ENCODE measurements around the gene LRRFIP1. TPM values are rescaled to one million over a fixed set of nuclear protein-coding genes. Genes with fewer than 3 reads are reported as not detected.

Gene LRRFIP1
- total RNA-seq, 1 donor from 2014 or later: 134 TPM

DNA sequence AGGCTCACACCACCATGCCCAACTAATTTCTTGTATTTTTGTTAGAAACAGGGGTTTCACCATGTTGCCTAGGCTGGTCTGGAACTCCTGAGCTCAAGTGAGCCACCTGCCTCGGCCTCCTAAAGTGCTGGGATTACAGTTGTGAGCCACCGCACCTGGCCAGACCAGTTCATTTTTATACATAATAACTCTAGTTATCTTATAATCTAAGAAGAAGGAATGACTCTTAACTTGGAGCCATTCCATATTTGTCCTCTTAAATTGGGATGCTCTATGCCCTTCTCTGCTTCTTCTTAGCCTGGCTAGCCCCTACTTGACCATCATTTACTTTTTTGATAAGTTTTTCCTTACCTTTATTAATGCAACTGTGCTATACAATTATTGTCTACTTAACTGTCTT, 174.1 kb downstream of the LRRFIP1 start:
- DNase-seq: no peak
- ATAC-seq (ENCODE audit: low read depth): no peak
- H3K4me1 Mint-ChIP-seq: peaks cover 17% of the 10 kb centered on the region
- H3K36me3 Mint-ChIP-seq (ENCODE audit: low read depth): peaks cover 2% of the 10 kb centered on the region
- no peak overlapping the region for H3K27ac Mint-ChIP-seq
- intact Hi-C loops (cut with micrococcal nuclease): no loop called here
- no peak overlapping the region for H3K4me3 Mint-ChIP-seq
- ChIA-PET CTCF (no interaction called here), POLR2A (no interaction called here)
- no peaks in the 10 kb centered on the region for H3K27me3 Mint-ChIP-seq
- TF ChIP-seq, protein P1, sequence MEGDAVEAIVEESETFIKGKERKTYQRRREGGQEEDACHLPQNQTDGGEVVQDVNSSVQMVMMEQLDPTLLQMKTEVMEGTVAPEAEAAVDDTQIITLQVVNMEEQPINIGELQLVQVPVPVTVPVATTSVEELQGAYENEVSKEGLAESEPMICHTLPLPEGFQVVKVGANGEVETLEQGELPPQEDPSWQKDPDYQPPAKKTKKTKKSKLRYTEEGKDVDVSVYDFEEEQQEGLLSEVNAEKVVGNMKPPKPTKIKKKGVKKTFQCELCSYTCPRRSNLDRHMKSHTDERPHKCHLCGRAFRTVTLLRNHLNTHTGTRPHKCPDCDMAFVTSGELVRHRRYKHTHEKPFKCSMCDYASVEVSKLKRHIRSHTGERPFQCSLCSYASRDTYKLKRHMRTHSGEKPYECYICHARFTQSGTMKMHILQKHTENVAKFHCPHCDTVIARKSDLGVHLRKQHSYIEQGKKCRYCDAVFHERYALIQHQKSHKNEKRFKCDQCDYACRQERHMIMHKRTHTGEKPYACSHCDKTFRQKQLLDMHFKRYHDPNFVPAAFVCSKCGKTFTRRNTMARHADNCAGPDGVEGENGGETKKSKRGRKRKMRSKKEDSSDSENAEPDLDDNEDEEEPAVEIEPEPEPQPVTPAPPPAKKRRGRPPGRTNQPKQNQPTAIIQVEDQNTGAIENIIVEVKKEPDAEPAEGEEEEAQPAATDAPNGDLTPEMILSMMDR (IDR thresholded peaks at IDR 0.05): no peak
- H3K9me3 Mint-ChIP-seq: peaks cover 5% of the 10 kb centered on the region

DNA sequence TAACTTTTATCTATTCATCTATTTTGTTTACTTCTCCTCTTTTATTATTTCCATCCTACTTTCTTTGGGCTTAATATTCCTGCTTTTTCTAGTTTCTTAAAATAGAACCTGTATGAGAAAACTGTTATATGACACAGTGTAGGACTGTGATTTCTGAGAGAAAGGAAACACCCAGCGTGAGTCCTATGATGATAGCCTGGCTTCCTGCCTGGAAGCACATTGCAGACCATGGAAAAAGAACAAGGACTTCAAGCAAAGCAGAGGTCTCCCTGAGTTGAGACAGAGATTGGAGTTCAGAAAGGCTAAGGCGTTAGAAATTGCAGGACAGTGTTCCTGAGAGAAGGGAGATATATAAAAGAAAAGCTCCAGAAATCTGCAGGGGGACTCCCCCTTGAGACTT, 178.9 kb downstream of the LRRFIP1 start:
- H3K36me3 Mint-ChIP-seq (ENCODE audit: low read depth): no peaks in the 10 kb centered on the region

DNA sequence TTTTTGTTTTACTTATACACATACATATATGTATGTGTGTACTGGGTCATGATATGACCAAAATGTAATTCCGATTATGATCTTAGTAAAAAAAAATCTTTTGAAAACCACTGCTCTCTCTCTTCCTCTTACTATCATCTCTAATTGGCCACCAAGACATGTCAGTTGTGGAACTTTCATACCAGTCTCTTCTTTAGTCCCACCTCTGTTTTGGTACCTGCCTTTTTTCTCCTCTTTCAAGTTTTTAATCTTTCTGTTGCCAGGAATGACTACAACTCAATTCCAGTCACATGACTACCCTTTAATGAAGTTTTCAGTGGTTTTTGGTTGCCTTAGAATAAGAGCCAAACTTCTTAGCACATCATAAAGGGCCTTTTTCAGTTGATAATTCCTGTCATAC, 188.2 kb downstream of the LRRFIP1 start:
- CTCF ChIA-PET: no interaction called here
- no peak overlapping the region for H3K4me3 Mint-ChIP-seq
- no peaks in the 10 kb centered on the region for H3K9me3 Mint-ChIP-seq
- ATAC-seq (ENCODE audit: low read depth) (no peak), DNase-seq (no peak)
- TF ChIP-seq, protein P1 (IDR thresholded peaks at IDR 0.05): no peak
- no peaks in the 10 kb centered on the region for H3K36me3 Mint-ChIP-seq (ENCODE audit: low read depth)
- POLR2A ChIA-PET: no interaction called here
- no peaks in the 10 kb centered on the region for H3K27me3 Mint-ChIP-seq
- no peaks in the 10 kb centered on the region for H3K4me1 Mint-ChIP-seq
- H3K27ac Mint-ChIP-seq: no peak overlapping the region
- intact Hi-C loops (cut with micrococcal nuclease): no loop called here

More for the DNA sequence above, 178.9 kb downstream of the LRRFIP1 start:
- TF ChIP-seq, protein P1 (IDR thresholded peaks at IDR 0.05): no peak
- DNase-seq (no peak), ATAC-seq (ENCODE audit: low read depth) (no peak)
- Mint-ChIP-seq H3K27ac (no peak overlapping the region), H3K4me3 (no peak overlapping the region), H3K9me3 (no peaks in the 10 kb centered on the region), H3K27me3 (peaks cover 2% of the 10 kb centered on the region), H3K4me1 (peaks cover 17% of the 10 kb centered on the region)
- intact Hi-C loops (cut with micrococcal nuclease): no loop called here
- POLR2A ChIA-PET: no interaction called here
- CTCF ChIA-PET: no interaction called here

DNA sequence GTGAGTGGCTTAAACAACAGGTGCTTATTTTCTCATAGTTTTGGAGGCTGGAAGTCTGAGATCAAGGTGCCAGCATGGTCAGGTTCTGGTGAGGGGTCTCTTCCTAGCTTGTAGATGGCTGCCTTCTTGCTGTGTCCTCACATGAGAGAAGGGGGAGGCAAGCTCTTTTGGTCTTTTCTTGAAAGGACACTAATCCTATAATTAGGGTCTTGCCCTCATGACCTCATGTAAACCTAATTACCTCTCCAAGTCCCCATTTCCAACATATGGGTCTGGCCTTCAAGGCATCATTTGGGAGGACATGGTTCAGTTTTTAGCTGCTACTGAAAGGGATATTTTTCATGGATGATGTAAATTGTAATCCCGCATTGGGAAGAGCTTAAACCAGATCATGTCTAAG, 189.1 kb downstream of the LRRFIP1 start:
- Mint-ChIP-seq H3K4me1 (no peaks in the 10 kb centered on the region), H3K27me3 (no peaks in the 10 kb centered on the region), H3K36me3 (ENCODE audit: low read depth) (no peaks in the 10 kb centered on the region), H3K27ac (no peak overlapping the region), H3K9me3 (no peaks in the 10 kb centered on the region), H3K4me3 (no peak overlapping the region)
- TF ChIP-seq, protein P1 (IDR thresholded peaks at IDR 0.05): no peak
- ChIA-PET POLR2A (no interaction called here), CTCF (no interaction called here)
- intact Hi-C loops (cut with micrococcal nuclease): no loop called here
- no peak for ATAC-seq (ENCODE audit: low read depth)
- DNase-seq: no peak

DNA sequence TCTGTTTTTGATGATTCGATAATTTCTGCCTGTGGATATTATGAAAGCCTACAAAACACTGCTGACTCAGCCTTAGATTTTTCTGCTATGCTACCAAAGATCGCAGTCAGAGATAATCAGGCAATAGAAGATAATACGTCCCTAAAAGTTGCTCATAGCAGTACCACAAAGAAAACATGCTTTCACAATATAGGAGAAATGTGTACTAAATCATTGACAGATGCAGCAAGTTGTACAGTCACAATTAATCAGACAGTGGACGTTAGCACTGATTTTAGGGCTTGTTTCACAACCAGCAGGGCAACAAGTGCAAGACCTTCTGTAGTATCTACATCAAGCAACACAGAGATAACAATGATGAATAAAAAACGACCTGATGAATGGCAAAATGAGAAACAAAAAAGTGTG, 190.7 kb downstream of the LRRFIP1 start:
- no peak for ATAC-seq (ENCODE audit: low read depth)
- no peak for DNase-seq
- TF ChIP-seq, protein P1 (IDR thresholded peaks at IDR 0.05): no peak
- ChIA-PET POLR2A (no interaction called here), CTCF (no interaction called here)
- no peak overlapping the region for H3K4me3 Mint-ChIP-seq
- no peak overlapping the region for H3K27ac Mint-ChIP-seq
- H3K36me3 Mint-ChIP-seq (ENCODE audit: low read depth): no peaks in the 10 kb centered on the region
- H3K27me3 Mint-ChIP-seq: no peaks in the 10 kb centered on the region
- no peaks in the 10 kb centered on the region for H3K4me1 Mint-ChIP-seq
- intact Hi-C loops (cut with micrococcal nuclease): no loop called here
- H3K9me3 Mint-ChIP-seq: no peaks in the 10 kb centered on the region

Measured in activated B cell treated with CpG ODN at 0.5 μM for 24 hours (primary cell).